H1 (cell line): ENCODE results near the gene PDE4D. TPM values are rescaled to one million over a fixed set of nuclear protein-coding genes. Genes with fewer than 3 reads are reported as not detected.

Experiments
- RBBP5 ChIP-seq: IDR thresholded peaks from 2 replicates; pipeline ENCODE4 v1.7.1; 2012; ENCODE audit warnings: low read depth, mild to moderate bottlenecking, inconsistent platforms, low read length, moderate library complexity, borderline replicate concordance
- SIX5 ChIP-seq: IDR thresholded peaks from 2 replicates; pipeline ENCODE4 v1.6.1; 2011; ENCODE audit warnings: mild to moderate bottlenecking, low read depth, low read length
- SP2 ChIP-seq: IDR thresholded peaks from 2 replicates; pipeline ENCODE4 v1.6.1; 2012; ENCODE audit warnings: mild to moderate bottlenecking, low read length, inconsistent platforms
- TAF1 ChIP-seq: IDR thresholded peaks from 2 replicates; pipeline ENCODE4 v1.6.1; 2011; ENCODE audit warnings: mild to moderate bottlenecking, low read depth, low read length
- polyA plus RNA-seq, 7 experiments: library from polyadenylated mRNA; depleted of rRNA in 3 of 7; stranded (reverse) in 5 of 7; unstranded in 2 of 7; fragments of >200 nt in 5 of 7; fragments of 200-250 nt in 2 of 7; gene quantifications; 1 replicate in 5 of 7; 2 replicates in 1 of 7; 4 replicates in 1 of 7; pipeline versions ENCODE4 v1.2.1 to v1.2.3, GENCODE V29; 2011 to 2013; ENCODE audit warnings: missing spikeins in 2 of 7, mixed read lengths in 2 of 7
- total RNA-seq: library from RNA; stranded (reverse); fragmentation: NEBNext Ultra II Directional; extraction: Animal tissue kit (Norgen Biotek cat#: 25700); gene quantifications from 2 replicates; pipeline ENCODE4 v1.2.1, GENCODE V29; 2021

The PDE4D gene
- total and polyA plus RNA-seq, 2 of the 8 experiments (the other 6 are each of a cell fraction or from before 2014, with no cell fraction given), result 2.3 to 3.7 TPM

DNA sequence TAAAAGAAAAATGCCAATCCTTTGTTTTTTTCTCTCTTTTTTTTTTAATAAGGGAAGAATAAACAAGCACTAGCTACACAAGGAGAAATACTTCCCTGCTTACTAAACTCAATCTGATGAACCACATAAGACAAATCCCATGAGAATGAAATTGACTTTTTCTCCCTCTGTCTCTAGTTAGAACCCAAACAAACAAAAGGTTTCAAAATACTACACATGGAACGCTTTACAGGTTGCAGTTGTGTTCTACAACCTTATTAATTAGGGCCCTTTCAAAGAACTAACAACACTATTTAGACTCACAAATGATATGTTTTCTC, 124.5 kb downstream of the PDE4D start (continued):
- TF ChIP-seq SP2 (no peak), RBBP5 (no peak), TAF1 (no peak), SIX5 (no peak)
